HepG2 (cell line): ENCODE results near the gene ANKZF1. TPM values are rescaled to one million over a fixed set of nuclear protein-coding genes. Genes with fewer than 3 reads are reported as not detected.

Source experiments
- ARNTL ChIP-seq: sonication (generic); formaldehyde crosslinking; IDR thresholded peaks from 2 replicates; pipeline ENCODE4 v1.4.0; 2020; ENCODE audit warnings: mild to moderate bottlenecking, missing genetic modification reagents
- FOXA3 ChIP-seq: IDR thresholded peaks from 2 replicates; pipeline ENCODE4 v1.6.1; 2016; ENCODE audit warnings: missing genetic modification reagents, missing compliant biosample characterization
- HNRNPLL ChIP-seq: fragments of 200-400 bp; formaldehyde crosslinking; IDR thresholded peaks from 2 replicates; pipeline ENCODE4 v1.6.1; 2017; ENCODE audit warnings: mild to moderate bottlenecking, low read depth, low read length; ENCODE audit not compliant: poor library complexity, severe bottlenecking
- KLF11 ChIP-seq: IDR thresholded peaks from 2 replicates; pipeline ENCODE4 v1.6.1; 2016; ENCODE audit warnings: missing compliant biosample characterization
- NONO ChIP-seq, 2 experiments: fragments of 450-650 bp in 1 of 2; sonication (generic) in 1 of 2; formaldehyde crosslinking in 1 of 2; IDR thresholded peaks in 1 of 2; conservative IDR thresholded peaks in 1 of 2; 2 replicates each; pipeline versions ENCODE4 v1.6.1 to v1.8.0; 2017 to 2022; ENCODE audit warnings: mild to moderate bottlenecking in 1 of 2, missing genetic modification reagents in 1 of 2, moderate library complexity in 1 of 2
- RBFOX2 ChIP-seq: fragments of 200-400 bp; formaldehyde crosslinking; IDR thresholded peaks from 2 replicates; pipeline ENCODE4 v1.6.1; 2017; ENCODE audit warnings: low read depth, mild to moderate bottlenecking, low read length
- RERE ChIP-seq: IDR thresholded peaks from 2 replicates; pipeline ENCODE4 v1.6.1; 2016; ENCODE audit warnings: low read depth, missing genetic modification reagents, missing compliant biosample characterization
- ZBTB39 ChIP-seq: sonication (generic); formaldehyde crosslinking; IDR thresholded peaks from 2 replicates; pipeline ENCODE4 v1.5.0; 2020; ENCODE audit warnings: missing genetic modification reagents
- ZBTB4 ChIP-seq: sonication (generic); formaldehyde crosslinking; IDR thresholded peaks from 2 replicates; pipeline ENCODE4 v1.4.0; 2020; ENCODE audit warnings: missing genetic modification reagents, mild to moderate bottlenecking, borderline replicate concordance
- ZXDC ChIP-seq: sonication (generic); formaldehyde crosslinking; IDR thresholded peaks from 2 replicates; pipeline ENCODE4 v1.5.0; 2020; ENCODE audit warnings: mild to moderate bottlenecking, missing genetic modification reagents
- polyA plus RNA-seq, 8 experiments: library from polyadenylated mRNA; depleted of rRNA in 3 of 8; stranded (reverse) in 7 of 8; unstranded in 1 of 8; fragments of >200 nt; fragmentation: Illumina TruSeq in 4 of 8; extraction: Trizol in 4 of 8; gene quantifications; 2 replicates each; pipeline versions ENCODE4 v1.2.1 to v1.2.3, GENCODE V29; 2011 to 2016; ENCODE audit warnings: low read depth in 4 of 8, missing spikeins in 1 of 8, mixed read lengths in 1 of 8; ENCODE audit not compliant: insufficient read depth in 1 of 8
- total RNA-seq, 5 experiments: library from RNA; depleted of rRNA; stranded (reverse); fragments of >200 nt; fragmentation: Illumina TruSeq; extraction: Trizol; gene quantifications; 2 replicates each; pipeline ENCODE4 v1.2.3, GENCODE V29; 2016; ENCODE audit warnings: low read depth in 1 of 5

The ANKZF1 gene
- total and polyA plus RNA-seq, 2 of the 13 experiments (the other 11 are each of a cell fraction or from before 2014, with no cell fraction given) = 25.3 to 128 TPM

- TF ChIP-seq ZXDC (CRISPR knock-in tag) = peak; percentile 89
- peak; percentile 46; the same call in 1 of the 2 replicates for TF ChIP-seq ARNTL (CRISPR knock-in tag)
- no peak for TF ChIP-seq ZBTB4
- no peak for TF ChIP-seq RERE (CRISPR knock-in tag)
- TF ChIP-seq RBFOX2 = peak; percentile 91
- peak; percentile 66 for TF ChIP-seq FOXA3 (CRISPR knock-in tag)
- no peak for TF ChIP-seq NONO (IDR thresholded peaks at IDR 0.05)
- peak; percentile 94 for TF ChIP-seq NONO (CRISPR knock-in tag; conservative IDR thresholded peaks at IDR 0.05)
- TF ChIP-seq HNRNPLL = peak; percentile 99
- 0 out of 2 replicates have a peak, but pooled peaks have one; percentile 43 for TF ChIP-seq ZBTB39
- 0 out of 2 replicates have a peak, but pooled peaks have one; percentile 41 for TF ChIP-seq KLF11 (CRISPR knock-in tag)
Observed at GRCh38 chr2:219279151-219279915, 49.7 kb downstream of the ANKZF1 start, which contains the start of gene DNAJB2 (continued).
